M059J (cell line): Measurements from ENCODE around the gene SNX15. TPM values are rescaled to one million over a fixed set of nuclear protein-coding genes. Genes with fewer than 3 reads are reported as not detected.
"Not testable (repeated sequence)": the region's sequence is repeated elsewhere in the genome, so short reads cannot be mapped to it uniquely, and the experiment has no call there.

Experiments used
- DNase-seq: peaks from one replicate; pipeline ENCODE4 v3.0.0-alpha.2; 2012; ENCODE audit warnings: low read depth
- total RNA-seq: library from RNA; depleted of rRNA; stranded (reverse); fragments of >200 nt; shearing (Covaris generic); gene quantifications from 2 replicates; pipeline ENCODE4 v1.2.3, GENCODE V29; 2014; rRNA removed

SNX15 gene, protein sequence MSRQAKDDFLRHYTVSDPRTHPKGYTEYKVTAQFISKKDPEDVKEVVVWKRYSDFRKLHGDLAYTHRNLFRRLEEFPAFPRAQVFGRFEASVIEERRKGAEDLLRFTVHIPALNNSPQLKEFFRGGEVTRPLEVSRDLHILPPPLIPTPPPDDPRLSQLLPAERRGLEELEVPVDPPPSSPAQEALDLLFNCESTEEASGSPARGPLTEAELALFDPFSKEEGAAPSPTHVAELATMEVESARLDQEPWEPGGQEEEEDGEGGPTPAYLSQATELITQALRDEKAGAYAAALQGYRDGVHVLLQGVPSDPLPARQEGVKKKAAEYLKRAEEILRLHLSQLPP
- total RNA-seq = 17.8 and 18.3 TPM in 2 replicates

DNA sequence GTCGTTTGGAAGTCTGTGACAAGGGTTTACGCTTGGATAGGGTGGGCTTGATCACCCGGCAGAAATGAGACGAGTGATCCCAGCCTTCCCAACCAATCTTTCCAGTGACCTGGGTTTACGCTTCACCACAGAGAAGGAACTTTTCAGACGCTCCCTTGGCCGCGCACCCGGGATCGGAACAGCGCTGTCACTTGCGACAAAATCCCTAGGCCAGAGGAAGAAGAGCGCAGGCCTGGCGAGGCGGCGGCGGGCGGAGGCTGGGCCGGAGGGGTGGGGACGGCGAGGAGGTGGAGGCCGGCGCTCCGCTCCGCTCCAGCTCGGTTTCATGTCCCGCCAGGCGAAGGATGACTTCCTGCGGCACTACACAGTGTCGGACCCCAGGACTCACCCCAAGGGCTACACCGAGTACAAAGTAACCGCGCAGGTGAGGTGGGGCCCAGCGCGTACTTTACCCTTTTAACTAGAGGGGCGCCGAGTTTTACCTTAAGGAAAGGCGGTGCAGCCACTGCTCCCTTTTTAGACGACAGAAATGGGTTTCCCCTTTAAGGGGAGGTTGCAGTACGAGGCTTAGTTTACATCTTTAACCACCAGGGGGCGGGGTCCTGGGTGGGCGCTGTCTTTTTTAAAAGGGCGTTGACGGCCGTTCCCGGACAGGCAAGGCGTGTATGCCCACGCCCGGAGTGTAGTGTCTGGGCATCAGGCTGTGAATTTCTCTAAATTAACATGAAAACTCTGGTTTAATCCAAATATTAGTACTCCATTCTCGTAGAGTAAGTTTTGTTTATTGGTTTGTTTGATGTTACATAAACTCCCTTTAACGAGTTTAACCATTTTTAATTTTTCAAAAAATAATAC lies at the start of gene SNX15:
TSS of gene SNX15 (plus strand) at position 227 of the 855 bp plus-strand sequence. CDS start at position 326, 99 bp downstream.
- peak; percentile 93 for DNase-seq

DNA sequence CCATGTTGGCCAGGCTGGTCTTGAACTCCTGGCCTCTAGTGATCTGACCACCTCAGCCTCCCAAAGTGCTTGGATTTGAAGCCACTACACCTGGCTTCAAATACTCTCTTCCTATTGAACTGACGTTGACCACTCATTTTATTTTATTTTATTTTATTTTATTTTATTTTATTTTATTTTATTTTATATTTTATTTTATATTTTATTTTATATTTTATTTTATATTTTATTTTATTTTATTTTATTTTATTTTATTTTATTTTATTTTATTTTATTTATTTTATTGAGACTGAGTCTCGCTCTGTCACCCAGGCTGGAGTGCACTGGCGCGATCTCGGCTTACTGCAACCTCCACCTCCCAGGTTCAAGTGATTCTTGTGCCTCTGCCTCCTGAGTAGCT lies 43.9 kb upstream of the SNX15 start:
- not testable (repeated sequence) for DNase-seq

DNA sequence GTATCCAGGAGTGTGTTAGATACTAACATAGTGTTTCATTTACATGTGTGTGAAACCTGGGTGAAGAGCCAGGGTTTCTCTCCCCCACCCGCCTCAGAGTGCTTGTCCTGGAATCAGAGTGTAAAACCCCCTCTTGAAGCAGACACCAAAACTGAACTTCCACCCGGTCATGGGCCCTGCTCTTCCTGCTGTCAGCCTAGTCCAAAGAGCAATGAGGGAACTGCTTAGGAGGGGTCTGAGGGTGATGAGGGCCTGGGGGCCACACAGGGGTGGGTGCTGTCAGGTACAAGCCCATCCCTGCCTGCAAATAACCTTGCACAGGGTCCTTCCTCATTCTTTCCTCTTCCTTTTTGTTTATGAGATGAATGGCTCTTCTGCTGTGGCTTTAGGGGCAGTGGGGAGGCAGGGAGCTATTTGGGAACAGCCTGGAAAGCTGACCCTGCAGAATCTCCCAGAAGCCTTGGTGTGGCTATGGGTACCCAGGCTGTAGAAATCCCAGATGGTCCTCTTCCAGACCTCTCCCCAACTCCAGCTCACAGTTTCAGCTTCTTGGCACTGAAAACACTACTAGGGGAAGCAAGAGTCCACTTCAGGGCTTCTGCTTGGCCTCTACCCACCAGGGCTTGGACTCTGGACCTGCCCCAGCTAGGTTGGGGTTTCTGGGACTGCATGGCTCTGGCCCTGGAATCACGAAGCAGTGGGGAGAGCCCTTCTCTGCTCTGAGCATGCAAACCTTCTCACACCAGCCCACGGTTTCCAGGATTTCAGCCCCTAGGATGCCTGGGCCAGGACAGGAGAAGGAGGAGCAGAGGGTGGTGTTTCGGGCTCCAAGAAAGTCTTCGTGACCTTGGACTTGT lies 39.0 kb upstream of the SNX15 start:
- DNase-seq = no peak

DNA sequence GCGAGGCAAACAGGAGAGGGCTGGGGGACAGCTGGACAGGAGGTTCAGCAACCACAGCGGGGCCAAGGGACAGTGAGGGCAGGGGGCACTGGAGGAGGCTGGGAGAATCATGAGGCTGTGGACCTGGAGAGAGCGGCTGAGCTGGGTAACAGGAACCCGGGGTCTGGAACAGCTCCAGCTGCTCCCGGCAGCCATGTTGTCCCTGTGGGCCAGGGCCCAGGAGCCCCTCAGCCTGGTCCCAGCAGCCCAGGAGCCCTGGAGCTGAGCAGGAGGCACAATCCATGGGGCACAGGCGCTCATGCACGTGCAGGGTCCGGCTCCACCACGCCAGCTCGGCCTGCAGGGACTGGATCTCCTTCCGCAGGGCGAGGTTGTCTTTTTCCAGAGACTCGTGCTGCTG lies 37.8 kb upstream of the SNX15 start:
- no peak for DNase-seq

DNA sequence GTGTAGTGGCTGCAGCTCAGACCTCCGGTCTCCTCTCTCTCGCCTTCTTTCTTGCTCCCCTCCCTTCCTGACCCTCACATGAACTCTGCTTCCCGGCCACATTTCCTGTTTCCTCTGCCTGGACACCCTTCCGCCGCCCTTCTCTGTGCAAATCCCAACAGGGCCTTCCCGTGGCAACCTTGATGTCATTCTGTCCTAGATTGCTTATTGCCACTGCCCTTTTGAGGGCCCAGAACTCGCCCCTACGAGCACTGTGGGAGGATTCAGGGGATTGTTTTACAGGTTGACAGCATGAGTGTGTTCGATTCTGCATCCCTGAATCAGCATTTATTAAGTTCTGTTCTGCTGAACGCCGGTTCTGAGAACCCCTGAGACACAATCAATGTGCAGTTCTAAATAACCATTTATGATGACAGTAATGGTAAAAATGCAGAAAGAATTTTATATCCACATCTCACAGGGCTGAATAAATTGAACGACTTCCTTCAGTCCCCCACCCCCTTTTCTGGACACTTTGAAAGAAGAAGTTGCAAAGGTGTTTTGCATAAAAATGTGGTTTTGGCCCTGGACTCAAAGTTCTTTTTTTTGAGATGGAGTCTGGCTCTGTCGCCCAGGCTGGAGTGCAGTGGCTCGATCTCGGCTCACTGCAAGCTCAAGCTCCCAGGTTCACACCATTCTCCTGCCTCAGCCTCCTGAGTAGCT lies 36.9 kb upstream of the SNX15 start:
- peak; percentile 26 for DNase-seq

DNA sequence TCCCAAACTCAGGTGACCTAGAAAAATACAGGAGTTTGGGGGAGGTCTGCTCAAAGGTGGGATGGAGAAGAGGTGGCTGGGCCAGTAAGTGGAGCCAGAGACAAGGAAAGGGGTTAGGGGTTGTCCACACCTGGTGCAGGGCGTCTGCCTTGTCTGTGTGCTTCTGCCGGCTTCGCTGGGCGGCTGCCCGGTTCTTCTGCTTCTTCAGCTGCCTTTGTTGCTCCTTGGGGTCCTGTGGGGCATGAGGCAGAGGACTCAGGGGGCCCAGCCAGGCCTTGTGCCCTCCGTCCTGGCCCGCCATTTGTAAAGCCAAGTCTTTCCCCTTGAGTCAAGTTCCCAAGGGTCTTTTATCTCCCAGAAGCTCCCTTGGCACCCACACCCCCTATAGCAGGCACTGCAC lies 32.9 kb upstream of the SNX15 start:
- DNase-seq = no peak

DNA sequence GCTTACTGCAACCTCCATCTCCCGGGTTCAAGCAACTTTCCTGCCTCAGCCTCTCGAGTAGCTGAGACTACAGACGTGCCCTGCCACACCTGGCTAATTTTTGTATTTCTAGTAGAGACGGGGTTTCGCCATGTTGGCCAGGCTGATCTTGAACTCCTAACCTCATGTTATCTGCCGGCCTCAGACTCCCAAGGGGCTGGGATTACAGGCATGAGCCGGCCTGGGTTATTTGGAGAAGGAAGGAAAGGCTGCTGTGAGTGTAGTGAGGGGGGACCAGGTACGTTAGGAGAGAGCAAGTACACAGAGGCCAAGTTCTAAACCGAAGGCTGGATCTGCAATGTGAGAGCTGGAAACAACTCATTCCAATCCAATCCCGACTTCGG lies 30.9 kb upstream of the SNX15 start:
- DNase-seq = no peak

DNA sequence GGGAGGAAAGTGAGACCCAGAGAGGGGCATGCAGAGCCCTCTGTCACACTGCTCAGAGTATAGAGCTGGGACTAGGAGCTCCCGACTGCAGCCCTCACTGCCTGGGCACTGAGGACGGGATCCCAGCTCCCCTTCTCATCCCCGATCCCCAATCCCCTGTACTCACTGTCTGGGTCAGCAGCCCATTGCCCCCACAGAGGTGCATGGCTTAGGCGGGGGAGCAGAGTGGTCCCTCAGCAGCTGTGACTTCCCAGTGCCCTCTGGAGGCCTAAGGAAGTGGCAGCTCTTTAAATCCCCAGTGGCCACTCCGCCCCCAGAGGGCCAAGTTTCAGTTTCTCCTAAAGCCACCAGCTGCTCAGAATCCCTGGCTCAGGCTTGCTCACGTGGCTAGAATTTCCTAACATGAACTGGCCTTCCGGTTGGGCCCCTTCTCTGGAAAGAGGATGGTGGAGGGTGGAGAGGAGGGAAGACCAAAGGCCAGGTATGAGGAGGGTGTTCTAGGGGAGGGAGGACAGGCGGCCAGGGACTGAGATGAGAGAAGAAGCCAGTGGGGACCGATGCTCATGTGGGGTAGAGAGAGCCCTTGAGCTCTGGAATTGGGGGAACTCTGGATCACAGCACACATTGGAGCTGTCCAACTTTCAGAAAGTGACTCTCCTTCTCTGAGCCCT lies 30.4 kb upstream of the SNX15 start, which contains the start of gene BATF2:
TSS of gene BATF2 (minus strand) at position 262 of the 671 bp plus-strand sequence. CDS start at position 205, 57 bp downstream.
- peak; percentile 91 for DNase-seq

DNA sequence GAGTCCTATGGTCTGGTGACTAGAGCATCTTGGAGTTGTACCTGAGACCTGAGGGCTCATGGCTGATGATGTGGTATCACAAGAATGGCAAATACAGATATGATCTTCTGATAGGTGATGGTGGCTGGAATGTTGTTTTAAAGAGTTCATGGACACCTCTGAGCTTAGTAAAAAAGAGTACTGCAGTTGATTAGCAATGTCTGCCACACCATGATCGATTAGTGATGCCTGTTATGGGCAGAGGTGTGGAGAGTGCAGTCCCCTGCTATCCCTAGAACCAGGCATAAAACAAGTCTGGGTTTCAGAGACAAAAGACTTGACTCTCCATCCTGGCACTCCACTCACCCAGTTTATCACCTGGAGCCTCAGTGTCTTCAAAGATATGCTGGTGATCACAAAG lies 29.1 kb upstream of the SNX15 start:
- peak; percentile 11 for DNase-seq

DNA sequence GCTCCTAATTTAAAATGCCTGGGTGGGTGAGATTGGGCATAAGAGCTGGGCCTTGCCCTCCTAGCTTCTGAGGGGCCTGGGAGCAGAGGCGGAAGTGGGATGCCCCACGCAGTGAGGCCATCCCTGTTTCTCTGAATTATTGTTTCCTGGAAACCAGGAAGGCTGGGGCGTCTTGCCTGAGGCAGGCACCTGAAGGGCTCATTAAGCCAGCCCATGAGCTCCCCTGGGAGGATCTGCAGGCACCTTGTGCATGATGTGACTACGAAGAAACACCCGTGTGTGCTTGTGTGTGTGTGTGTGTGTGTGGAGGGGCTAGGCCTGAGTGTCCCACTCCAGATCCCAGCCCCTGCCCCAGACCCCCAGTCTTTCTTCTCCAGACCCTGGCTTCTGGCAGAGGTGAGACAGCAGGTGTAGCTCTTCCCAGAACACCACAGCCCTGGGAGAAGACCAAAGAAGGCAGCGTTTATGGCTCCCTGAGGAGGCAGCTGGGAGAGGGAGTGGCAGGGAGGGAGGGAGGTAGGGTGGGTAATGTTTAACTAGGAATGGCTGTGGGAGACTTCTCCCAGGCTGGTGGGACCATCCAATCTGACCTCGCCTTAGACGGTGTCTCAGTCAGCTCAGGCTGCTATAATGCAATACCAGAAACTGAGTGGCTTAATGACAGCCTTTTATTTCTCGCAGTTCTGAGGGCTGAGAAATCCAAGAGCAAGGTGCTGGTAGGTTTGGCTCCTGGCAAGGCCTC lies 28.4 kb upstream of the SNX15 start:
- DNase-seq = no peak

DNA sequence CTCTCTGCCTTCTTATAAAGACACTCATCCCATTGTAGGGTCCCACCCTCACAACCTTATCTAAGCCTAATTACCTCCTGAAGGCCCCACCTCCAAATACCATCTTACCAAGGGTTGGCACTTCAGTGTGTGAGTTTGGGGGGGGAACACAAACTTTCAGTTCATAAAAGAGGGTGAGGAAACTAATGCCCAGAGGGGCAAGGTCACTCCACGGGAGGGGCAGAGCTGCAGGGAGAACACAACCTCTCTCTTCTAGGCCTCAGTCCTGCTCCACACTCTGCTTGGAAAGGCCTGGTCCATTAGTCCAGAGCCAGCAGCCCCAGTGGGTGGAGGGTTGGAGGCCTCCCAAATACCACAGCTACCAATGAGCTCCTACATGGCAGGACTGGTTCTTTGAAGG lies 27.8 kb upstream of the SNX15 start:
- no peak for DNase-seq

DNA sequence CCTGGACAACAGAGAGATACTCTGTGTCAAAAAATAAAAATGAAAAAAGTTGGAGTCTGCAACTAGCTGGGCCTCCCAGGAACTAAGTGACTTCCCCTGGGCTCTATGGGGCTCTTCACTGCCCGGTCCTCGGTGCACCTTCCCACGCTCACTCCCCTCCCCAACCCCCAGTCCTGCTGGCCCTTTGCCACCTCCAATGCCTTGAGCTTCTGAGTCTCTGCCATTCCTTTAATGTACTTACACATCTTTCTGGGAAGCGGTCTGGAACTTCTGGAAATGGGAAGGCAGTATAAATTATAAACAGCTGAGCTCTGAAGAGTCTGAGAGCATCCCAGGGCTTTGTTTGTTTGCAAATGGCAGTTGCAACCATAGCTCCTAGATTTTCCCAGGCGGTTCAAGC lies 24.5 kb upstream of the SNX15 start:
- no peak for DNase-seq

DNA sequence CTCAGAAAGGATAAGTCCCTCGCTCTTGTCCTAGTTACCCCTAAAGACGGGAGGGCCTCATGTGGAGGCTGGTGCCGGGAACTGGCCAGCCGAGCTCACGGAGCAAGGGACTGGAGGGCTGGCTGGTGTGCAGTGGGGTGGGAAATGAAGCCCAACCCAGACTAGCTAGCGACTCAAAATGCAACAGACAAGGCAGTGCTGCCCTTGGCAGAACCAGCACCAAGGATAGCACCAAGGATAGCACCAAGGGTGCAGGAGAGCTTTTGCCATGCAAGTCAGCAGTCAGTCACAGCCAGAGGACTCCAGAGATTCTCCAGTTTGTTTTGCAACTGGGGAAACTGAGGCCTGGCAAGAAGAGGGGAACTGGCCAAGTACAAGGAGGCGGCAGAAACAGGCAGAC lies 24.0 kb upstream of the SNX15 start:
- DNase-seq = peak; percentile 42

DNA sequence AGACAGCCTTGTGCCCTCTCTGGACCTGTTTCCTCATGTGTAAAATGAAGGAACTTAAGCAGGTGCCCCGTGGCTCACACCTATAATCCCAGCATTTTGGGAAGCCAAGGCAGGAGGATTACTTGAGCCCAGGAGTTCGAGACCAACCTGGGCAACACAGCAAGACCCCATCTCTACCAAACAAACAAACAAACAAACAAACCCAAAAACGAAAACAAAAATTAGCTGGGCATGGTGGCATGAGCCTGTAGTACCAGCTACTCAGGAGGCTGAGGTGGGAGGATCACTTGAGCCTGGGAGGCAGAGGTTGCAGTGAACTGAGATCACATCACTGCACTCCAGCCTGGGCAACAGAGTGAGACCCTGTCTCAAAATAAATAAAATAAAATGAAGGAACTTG lies 23.3 kb upstream of the SNX15 start:
- DNase-seq = not testable (repeated sequence)

DNA sequence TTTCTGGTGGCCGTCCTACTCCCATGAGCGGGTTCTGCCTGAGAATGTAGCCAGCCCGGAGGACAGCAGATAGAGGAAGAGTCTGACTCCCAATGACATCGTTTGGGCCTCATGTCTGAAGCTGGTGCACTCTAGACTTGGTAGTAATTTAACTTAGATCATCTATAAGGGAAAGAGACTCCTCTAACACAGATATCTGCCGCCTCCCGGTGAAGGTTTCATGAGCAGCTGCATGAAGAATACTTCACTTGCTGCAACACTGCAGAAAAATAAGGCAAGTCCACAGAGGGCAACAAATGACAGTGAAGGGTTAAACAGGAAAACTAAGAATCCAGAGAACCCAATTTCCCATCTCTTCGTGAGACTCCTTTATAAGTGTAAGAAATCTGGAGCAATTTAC lies 19.2 kb upstream of the SNX15 start:
- no peak for DNase-seq

DNA sequence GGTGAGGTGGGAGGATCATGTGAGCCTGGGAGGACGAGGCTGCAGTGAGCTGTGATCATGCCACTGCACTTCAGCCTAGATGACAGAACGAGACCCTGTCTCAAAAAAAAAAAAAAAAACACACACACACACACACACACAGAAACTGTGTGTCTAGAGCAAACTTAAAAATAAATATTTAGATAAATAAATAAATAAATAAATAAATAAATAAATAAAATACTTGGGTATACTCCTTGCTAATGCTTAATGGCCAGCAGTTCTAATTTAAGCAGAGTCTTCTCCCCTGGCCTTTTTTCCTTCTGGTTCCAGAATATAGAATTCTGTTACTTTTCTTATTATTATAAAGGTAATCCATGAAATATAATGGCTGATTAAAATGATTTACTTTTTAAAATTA lies 18.4 kb upstream of the SNX15 start:
- DNase-seq = no peak

DNA sequence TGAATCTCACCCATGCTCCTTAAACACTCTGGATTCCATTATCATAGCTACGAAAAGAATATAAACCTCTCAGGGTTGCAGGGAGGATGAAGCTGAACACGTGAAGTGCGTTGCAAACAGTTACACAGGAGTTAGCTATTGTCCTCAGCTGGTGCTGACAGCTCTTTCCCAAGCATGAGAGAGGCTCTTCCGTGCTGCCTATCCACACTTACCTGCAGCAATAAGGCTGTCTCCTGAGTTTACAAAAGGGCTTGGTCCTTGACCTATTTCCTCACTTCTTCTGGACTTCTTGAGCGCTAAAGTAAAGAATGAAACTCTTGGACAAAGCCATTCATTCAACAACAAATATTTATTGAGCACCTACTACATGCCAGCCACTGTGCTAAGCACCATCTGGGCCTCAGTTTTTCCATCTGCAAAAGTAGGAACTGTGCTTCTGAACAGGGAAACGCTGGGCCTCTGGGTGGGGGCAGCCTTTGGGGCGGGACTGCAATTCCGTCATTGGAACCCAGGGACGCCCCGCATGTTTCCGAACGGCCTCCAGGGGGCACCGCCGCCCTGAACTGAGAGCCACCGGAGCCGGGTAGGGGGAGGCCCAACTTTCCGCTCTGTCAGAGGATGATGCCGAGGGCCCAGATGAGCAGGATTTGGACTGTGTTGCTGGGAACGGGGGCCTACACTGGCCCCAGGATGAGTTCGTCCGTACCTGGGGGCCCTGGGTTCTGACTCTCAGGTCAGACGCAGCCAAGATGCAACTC lies 13.9 kb upstream of the SNX15 start:
- peak; percentile 84 for DNase-seq

DNA sequence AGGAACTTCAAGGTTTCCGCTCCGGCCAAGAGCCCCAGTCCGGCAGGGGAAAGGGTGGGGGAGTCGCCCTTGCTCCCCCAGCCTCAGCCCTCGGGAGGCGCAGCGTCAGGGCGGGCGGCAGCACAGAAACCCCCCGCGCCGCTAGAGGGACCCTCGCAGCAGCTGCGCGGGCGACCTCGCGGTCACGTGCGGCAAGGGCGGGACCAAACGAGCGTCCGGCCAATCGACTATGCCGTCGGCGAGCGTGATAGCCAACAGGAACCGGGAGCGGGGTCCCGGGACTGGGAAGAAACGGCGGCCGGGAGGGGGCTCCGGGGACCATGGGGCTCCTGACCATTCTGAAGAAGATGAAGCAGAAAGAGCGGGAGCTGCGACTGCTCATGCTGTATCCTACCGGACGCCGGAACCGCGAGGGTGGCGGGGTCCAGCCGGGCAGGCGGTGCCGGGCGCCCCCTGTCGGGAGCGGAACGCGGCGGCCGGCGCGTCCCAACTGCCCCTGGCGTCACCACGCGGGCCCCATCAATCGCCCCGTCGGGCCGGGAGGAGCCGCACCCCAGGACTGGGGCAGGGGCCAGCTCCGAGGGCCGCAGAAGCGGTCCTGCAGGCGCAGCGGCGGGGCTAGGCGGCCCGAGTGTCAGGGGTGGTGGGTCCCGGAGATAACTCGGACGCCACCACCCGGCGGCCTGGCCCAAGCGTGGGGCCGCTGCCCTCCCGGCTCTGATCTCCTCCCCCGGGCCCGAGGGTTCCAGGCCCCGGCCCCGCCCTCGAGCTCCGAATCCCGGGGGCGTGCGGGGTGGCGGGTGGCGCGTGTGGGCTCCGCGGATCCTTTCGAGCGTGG lies 13.1 kb upstream of the SNX15 start, which contains the start of gene ARL2:
TSS of gene ARL2 (plus strand) at position 273 of the 838 bp plus-strand sequence. CDS start at position 321, 48 bp downstream.
- DNase-seq = peak; percentile 85
